CD4-positive, alpha-beta T cell (primary cell): Measurements from ENCODE around the gene SRGAP2B. TPM values are rescaled to one million over a fixed set of nuclear protein-coding genes. Genes with fewer than 3 reads are reported as not detected.
"Not testable (repeated sequence)": the region's sequence is repeated elsewhere in the genome, so short reads cannot be mapped to it uniquely, and the experiment has no call there.

Source experiments
- ATAC-seq: fragments of 200-7000 bp; cut with Tn5 transposase; one replicate; pipeline ENCODE4 v1.10.0; 2022; ENCODE audit warnings: mild to moderate bottlenecking; ENCODE audit not compliant: poor library complexity
- CTCF ChIA-PET: fragments of 350-600 bp; sonication (Branson Sonifier 250); formaldehyde crosslinking; loops from one replicate; lab custom pipeline; 2021; ENCODE audit warnings: antibody characterized with exemption, inconsistent platforms; lab: Charles Lee
- POLR2A ChIA-PET: fragments of 350-600 bp; sonication (Branson Sonifier 250); formaldehyde crosslinking; loops from one replicate; lab custom pipeline; 2021; ENCODE audit warnings: antibody characterized with exemption, inconsistent platforms; lab: Charles Lee
- DNase-seq, 14 experiments: peaks; one replicate each; pipeline ENCODE4 v3.0.0-alpha.2; 2013 to 2020; ENCODE audit warnings: mixed read lengths in 2 of 14
- H3K27ac ChIP-seq, 2 donors: one replicate each; pipeline versions ENCODE4 v1.5.1 to v1.7.0; 2013; ENCODE audit warnings: low read length in 2 of 2, low read depth in 1 of 2, mild to moderate bottlenecking in 1 of 2
- H3K27me3 ChIP-seq, 2 experiments: 1 replicate in 1 of 2; 2 replicates in 1 of 2; pipeline versions ENCODE4 v1.6.1 to v1.7.0; 2013; ENCODE audit warnings: low read length in 2 of 2, control low read depth in 1 of 2, mild to moderate bottlenecking in 1 of 2, moderate library complexity in 1 of 2; ENCODE audit not compliant: insufficient read depth in 2 of 2, control insufficient read depth in 1 of 2
- H3K36me3 ChIP-seq: one replicate; pipeline ENCODE4 v1.6.1; 2013; ENCODE audit warnings: low read length, control low read depth; ENCODE audit not compliant: insufficient read depth
- H3K4me1 ChIP-seq: one replicate; pipeline ENCODE4 v1.6.1; 2013; ENCODE audit warnings: low read length, control low read depth; ENCODE audit not compliant: insufficient read depth
- H3K4me3 ChIP-seq: one replicate; pipeline ENCODE4 v1.5.1; 2013; ENCODE audit warnings: mild to moderate bottlenecking, low read length, moderate library complexity
- H3K9me3 ChIP-seq, 2 experiments: 1 replicate in 1 of 2; 2 replicates in 1 of 2; pipeline versions ENCODE4 v1.6.1 to v1.7.0; 2013; ENCODE audit warnings: low read length in 2 of 2, mild to moderate bottlenecking in 2 of 2, control low read depth in 1 of 2, moderate library complexity in 1 of 2; ENCODE audit not compliant: control insufficient read depth in 1 of 2, insufficient read depth in 1 of 2
- H3K27ac Mint-ChIP-seq: one replicate; pipeline ENCODE4 v1.8.0; 2020; ENCODE audit warnings: mixed read lengths
- H3K27me3 Mint-ChIP-seq: one replicate; pipeline ENCODE4 v1.8.0; 2021; ENCODE audit warnings: mixed read lengths
- H3K36me3 Mint-ChIP-seq: one replicate; pipeline ENCODE4 v1.8.0; 2021; ENCODE audit warnings: low read depth, mixed read lengths
- H3K4me1 Mint-ChIP-seq: one replicate; pipeline ENCODE4 v1.8.0; 2021; ENCODE audit warnings: low read depth, mixed read lengths
- H3K4me3 Mint-ChIP-seq: one replicate; pipeline ENCODE4 v1.8.0; 2020; ENCODE audit warnings: mild to moderate bottlenecking, mixed read lengths
- H3K9me3 Mint-ChIP-seq: one replicate; pipeline ENCODE4 v1.8.0; 2020; ENCODE audit warnings: mixed read lengths
- intact Hi-C, 2 experiments: fragments of 100-400 bp; cut with DNase I in 1 of 2; cut with micrococcal nuclease in 1 of 2; formaldehyde crosslinking; loops; one replicate each; pipeline versions ENCODE4 v1.15.1 to v1.9.0; 2023 to 2025; cut with DNase I, micrococcal nuclease
- total RNA-seq, 174 experiments: library from RNA in 2 of 174; stranded (reverse) in 2 of 174; gene quantifications; one replicate each; pipeline ENCODE4 v1.2.3 and lab custom pipeline; 2021 to 2026

SRGAP2B gene
- total RNA-seq, 2 experiments from 2014 or later: 11.4 to 11.6 TPM

DNA sequence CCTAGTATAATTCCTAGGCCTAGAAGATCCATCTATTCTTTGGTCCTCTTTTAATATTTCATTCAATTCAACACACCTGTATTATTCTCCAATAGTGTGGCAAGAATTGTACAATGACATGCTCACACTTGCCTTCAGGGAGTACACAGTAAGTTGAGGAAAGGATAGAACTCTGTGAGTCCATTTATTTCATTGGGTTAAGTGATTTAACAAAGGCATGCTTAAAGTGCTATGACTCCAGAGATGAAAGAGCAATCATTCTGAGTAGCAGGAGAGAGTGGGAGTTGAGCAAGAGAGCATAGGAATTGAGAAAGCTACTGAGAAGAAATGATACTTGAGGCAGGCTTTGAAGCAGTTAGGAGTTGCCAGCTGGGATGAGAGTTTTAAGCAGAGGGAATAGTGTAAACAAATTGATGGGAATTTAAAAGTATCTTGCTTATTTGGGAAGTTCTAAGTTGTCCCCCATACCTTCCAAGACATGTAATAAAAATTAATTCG is 19.5 kb upstream of the SRGAP2B start:
- H3K36me3 Mint-ChIP-seq, H3K4me3 Mint-ChIP-seq, POLR2A ChIA-PET, H3K4me3 ChIP-seq, H3K4me1 Mint-ChIP-seq, H3K9me3 ChIP-seq, ATAC-seq, H3K9me3 Mint-ChIP-seq, CTCF ChIA-PET, H3K27me3 Mint-ChIP-seq, H3K27ac Mint-ChIP-seq, intact Hi-C loops, H3K27me3 ChIP-seq, H3K27ac ChIP-seq, H3K36me3 ChIP-seq, DNase-seq, H3K4me1 ChIP-seq: not testable (repeated sequence)

DNA sequence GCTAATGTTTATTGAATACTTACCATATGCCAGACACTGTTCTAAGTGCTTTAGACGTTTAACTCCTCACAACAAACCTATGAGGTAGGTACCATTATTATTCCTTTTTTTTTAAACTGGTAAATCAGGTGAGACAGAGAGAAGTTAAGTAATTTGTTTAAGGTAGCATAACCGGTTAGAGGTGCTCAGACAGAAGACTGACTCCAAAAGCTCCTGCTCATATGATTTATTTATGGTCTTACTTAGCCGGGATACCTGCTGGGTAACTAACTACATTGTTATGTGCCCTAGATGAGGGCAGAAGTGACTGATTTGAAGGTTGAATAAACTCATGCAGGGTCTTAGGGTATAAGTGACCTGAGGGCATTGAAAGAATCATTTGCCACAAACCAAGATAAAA is 17.6 kb upstream of the SRGAP2B start:
- H3K27ac Mint-ChIP-seq, H3K4me1 ChIP-seq, H3K36me3 Mint-ChIP-seq, DNase-seq, H3K4me1 Mint-ChIP-seq, CTCF ChIA-PET, H3K27me3 Mint-ChIP-seq, ATAC-seq, H3K4me3 Mint-ChIP-seq, H3K9me3 ChIP-seq, H3K36me3 ChIP-seq, H3K4me3 ChIP-seq, H3K27ac ChIP-seq, POLR2A ChIA-PET, H3K27me3 ChIP-seq, intact Hi-C loops, H3K9me3 Mint-ChIP-seq: not testable (repeated sequence)

DNA sequence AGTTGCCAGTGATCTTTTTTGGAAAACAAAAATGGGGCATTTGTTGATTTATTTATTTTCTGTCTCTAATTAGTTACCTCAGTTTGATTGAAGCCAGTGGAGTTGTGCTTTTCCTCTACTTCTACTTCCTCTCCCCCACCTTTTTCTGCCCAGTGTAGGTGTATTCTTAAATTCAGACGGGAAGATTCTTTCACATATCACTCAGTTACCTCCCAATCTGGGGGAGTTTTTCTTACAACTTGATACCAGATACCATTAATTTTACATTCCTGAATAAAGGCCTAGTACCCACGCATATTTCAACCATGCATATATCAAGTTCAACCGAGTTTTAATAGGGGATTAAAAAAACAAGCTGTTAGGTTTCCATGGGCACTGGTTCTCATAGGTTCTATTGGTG is 16.5 kb upstream of the SRGAP2B start:
- DNase-seq, H3K27ac ChIP-seq, POLR2A ChIA-PET, H3K4me1 ChIP-seq, intact Hi-C loops, CTCF ChIA-PET, H3K27ac Mint-ChIP-seq, H3K27me3 Mint-ChIP-seq, H3K9me3 Mint-ChIP-seq, H3K9me3 ChIP-seq, ATAC-seq, H3K36me3 ChIP-seq, H3K4me3 ChIP-seq, H3K4me1 Mint-ChIP-seq, H3K36me3 Mint-ChIP-seq, H3K4me3 Mint-ChIP-seq, H3K27me3 ChIP-seq: not testable (repeated sequence)

DNA sequence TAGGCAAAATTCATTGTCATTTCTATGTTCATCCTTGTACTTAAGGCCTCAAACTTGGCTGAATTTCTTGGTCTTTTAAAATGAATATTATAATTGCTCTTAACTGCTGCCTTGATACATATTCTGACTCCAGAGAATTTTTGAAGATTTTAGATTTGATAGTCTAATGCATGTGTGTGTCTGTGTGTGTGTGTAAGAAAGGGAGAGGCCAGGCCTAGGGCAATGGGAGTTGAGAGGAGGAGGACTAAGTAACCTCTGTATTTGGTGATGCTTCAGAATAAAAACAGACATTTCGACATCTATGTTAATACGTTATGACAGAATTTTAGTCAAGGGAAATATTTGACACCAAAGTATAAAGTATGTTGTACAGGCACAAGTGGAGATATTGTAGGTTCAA is 8.2 kb upstream of the SRGAP2B start:
- H3K27ac ChIP-seq, H3K4me1 ChIP-seq, H3K36me3 ChIP-seq, DNase-seq, H3K36me3 Mint-ChIP-seq, ATAC-seq, H3K4me1 Mint-ChIP-seq, H3K27ac Mint-ChIP-seq, POLR2A ChIA-PET, intact Hi-C loops, H3K4me3 ChIP-seq, H3K9me3 ChIP-seq, H3K9me3 Mint-ChIP-seq, H3K27me3 ChIP-seq, CTCF ChIA-PET, H3K4me3 Mint-ChIP-seq, H3K27me3 Mint-ChIP-seq: not testable (repeated sequence)

DNA sequence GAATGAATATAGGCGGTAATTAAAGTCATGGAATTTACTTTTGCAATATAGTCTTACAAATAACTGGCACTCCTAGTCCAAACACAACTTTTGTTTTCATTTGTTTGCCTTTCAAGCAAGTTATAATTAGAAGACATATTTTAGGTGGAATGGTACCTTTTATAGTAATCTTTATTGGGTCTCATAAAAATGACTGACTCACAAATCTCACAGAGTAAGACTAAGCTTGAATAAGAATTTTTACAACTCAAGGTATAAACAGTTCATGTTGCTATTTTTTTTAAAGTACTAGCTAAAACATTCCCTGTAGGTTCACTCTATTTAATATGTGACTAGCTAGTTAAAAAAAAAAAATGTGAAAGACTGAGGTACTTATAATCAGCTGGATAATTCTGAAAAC is 6.6 kb upstream of the SRGAP2B start:
- ATAC-seq, POLR2A ChIA-PET: not testable (repeated sequence)

DNA sequence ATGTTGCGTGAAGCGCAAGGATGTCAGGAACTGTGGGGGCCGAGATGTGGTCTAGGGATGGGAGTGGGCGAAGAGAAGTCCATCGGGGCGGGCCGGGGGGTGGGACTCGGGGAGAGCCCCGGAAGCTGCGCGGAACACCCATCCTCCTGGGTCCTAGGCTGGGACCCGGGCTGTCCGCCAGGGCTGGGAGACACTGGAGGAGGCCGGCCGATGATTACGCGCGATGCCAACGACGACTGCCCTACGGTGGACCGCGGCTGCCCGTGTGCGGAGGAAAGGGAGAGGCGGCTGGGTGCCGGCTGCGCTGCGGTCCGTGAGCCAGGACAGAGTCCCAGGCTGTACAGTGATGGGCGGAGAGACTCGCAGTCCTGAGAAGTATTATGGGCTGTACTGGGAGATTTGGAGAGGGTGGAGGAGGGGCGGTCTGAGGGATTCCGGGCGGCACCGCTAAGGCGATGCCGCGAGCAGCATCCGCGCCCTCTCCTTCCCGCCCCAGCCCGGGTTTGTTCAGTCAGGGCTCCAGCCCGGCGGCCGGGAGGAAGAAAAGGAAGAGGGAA is 395 bp downstream of the SRGAP2B start:
- H3K27ac ChIP-seq, POLR2A ChIA-PET, H3K36me3 ChIP-seq, H3K4me1 Mint-ChIP-seq, H3K9me3 Mint-ChIP-seq, H3K27ac Mint-ChIP-seq, H3K4me1 ChIP-seq, H3K4me3 Mint-ChIP-seq, CTCF ChIA-PET, intact Hi-C loops, H3K9me3 ChIP-seq, H3K36me3 Mint-ChIP-seq, H3K27me3 Mint-ChIP-seq, H3K27me3 ChIP-seq: not testable (repeated sequence)
- ATAC-seq (peak; percentile 0), DNase-seq (peak in 1 of 14 experiments; percentile 0)
- H3K4me3 ChIP-seq: peak overlapping the region; percentile 48

More for the DNA sequence above, 6.6 kb upstream of the SRGAP2B start:
- DNase-seq, H3K4me1 ChIP-seq, CTCF ChIA-PET, H3K27me3 ChIP-seq, H3K36me3 Mint-ChIP-seq, H3K4me1 Mint-ChIP-seq, H3K27ac Mint-ChIP-seq, H3K4me3 ChIP-seq, H3K9me3 Mint-ChIP-seq, H3K36me3 ChIP-seq, H3K27me3 Mint-ChIP-seq, H3K4me3 Mint-ChIP-seq, H3K27ac ChIP-seq, intact Hi-C loops, H3K9me3 ChIP-seq: not testable (repeated sequence)

DNA sequence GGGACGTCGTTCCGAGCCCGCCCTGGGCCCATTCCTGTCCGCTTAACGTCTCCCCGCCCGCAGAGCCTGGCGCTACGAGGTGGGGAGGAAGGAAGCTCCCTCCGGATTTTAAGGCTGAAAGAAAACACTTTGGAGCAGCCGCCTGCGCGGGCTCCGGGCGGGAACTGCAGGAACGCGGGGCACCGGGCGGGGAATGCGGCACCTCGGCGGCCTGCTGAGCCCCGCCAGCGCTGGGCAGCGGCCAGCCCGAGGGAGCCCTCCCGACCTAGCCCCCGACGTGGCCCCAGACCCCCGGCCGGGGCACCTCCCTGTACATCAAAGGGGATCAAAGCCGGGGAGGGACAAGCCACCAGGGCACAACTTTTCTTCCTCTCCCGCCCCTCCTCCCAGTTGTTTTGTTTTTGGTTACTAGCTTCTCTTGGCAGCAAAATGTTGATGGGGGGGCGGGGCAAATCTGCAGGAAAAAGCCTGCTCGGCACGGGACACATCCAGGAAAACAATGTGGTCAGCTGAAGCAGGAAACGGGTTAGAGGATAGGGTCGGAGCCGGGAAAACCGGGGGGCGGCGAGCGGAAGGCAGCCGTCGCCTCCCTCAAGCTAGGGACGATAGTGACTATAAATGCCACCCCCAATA is 1.5 kb downstream of the SRGAP2B start:
- H3K4me1 ChIP-seq, H3K36me3 Mint-ChIP-seq, CTCF ChIA-PET, H3K27ac Mint-ChIP-seq, H3K9me3 ChIP-seq, H3K4me1 Mint-ChIP-seq, H3K27me3 ChIP-seq, intact Hi-C loops, H3K27ac ChIP-seq, H3K36me3 ChIP-seq, ATAC-seq, H3K9me3 Mint-ChIP-seq, H3K27me3 Mint-ChIP-seq, POLR2A ChIA-PET: not testable (repeated sequence)
- peak overlapping the region; percentile 95 for H3K4me3 Mint-ChIP-seq
- H3K4me3 ChIP-seq: peak overlapping the region; percentile 35
- peak in 6 of 14 experiments; percentile 0 to 22 (median 5) for DNase-seq
